ENCODE results near the gene MCM3AP.
"Not testable (repeated sequence)": the region's sequence is repeated elsewhere in the genome, so short reads cannot be mapped to it uniquely, and the experiment has no call there.

MCM3AP gene

GRCh38 chr21:46203203-46203600, 82.2 kb downstream of the MCM3AP start:
- Histone ChIP-seq H3K9ac (ENCODE audit: insufficient read length, low read depth) (no peak overlapping the region), H3K27me3 (ENCODE audit: insufficient read depth, insufficient read length) (no peaks in the 10 kb centered on the region), H3K9me3 (ENCODE audit: insufficient read depth, low read length) (peaks cover 4% of the 10 kb centered on the region; the same call in 1 of the 2 replicates), H3K4me1 (ENCODE audit: insufficient read depth, insufficient read length) (peaks cover 2% of the 10 kb centered on the region), H3K36me3 (ENCODE audit: insufficient read depth, insufficient read length, low read length) (peaks cover 84% of the 10 kb centered on the region), H3K4me3 (ENCODE audit: insufficient read length, low read depth) (no peak overlapping the region)
- no peak for DNase-seq (ENCODE audit: low read depth, low spot score)
- TF ChIP-seq YY1 (IDR thresholded peaks at IDR 0.05; ENCODE audit: insufficient read depth, insufficient read length) (no peak), SUZ12 (IDR thresholded peaks at IDR 0.05; ENCODE audit: extremely low read depth, insufficient read depth, insufficient read length) (no peak), ZNF274 (IDR thresholded peaks at IDR 0.05; ENCODE audit: low read depth, low read length) (no peak)

GRCh38 chr21:46202592-46203202, 82.7 kb downstream of the MCM3AP start:
- no peak overlapping the region for H3K4me3 ChIP-seq (ENCODE audit: insufficient read length, low read depth)
- peaks cover 2% of the 10 kb centered on the region for H3K4me1 ChIP-seq (ENCODE audit: insufficient read depth, insufficient read length)
- no peak overlapping the region for H3K9ac ChIP-seq (ENCODE audit: insufficient read length, low read depth)
- peak; percentile 87 for DNase-seq (ENCODE audit: low read depth, low spot score)
- H3K9me3 ChIP-seq (ENCODE audit: insufficient read depth, low read length) = peaks cover 4% of the 10 kb centered on the region; the same call in 1 of the 2 replicates
- H3K27me3 ChIP-seq (ENCODE audit: insufficient read depth, insufficient read length) = no peaks in the 10 kb centered on the region
- TF ChIP-seq SUZ12 (IDR thresholded peaks at IDR 0.05; ENCODE audit: extremely low read depth, insufficient read depth, insufficient read length) = no peak
- TF ChIP-seq YY1 (IDR thresholded peaks at IDR 0.05; ENCODE audit: insufficient read depth, insufficient read length) = no peak
- TF ChIP-seq ZNF274 (IDR thresholded peaks at IDR 0.05; ENCODE audit: low read depth, low read length) = no peak
- H3K36me3 ChIP-seq (ENCODE audit: insufficient read depth, insufficient read length, low read length) = peaks cover 84% of the 10 kb centered on the region

- DNase-seq (ENCODE audit: low read depth, low spot score); H3K4me3 ChIP-seq (ENCODE audit: insufficient read length, low read depth): not testable (repeated sequence)
- peaks cover 82% of the 10 kb centered on the region for H3K36me3 ChIP-seq (ENCODE audit: insufficient read depth, insufficient read length, low read length)
Measured at GRCh38 chr21:46200877-46201803, 84.3 kb downstream of the MCM3AP start.

GRCh38 chr21:46199436-46200373, 85.7 kb downstream of the MCM3AP start:
- Histone ChIP-seq H3K9me3 (ENCODE audit: insufficient read depth, low read length) (peaks cover 4% of the 10 kb centered on the region; the same call in 1 of the 2 replicates), H3K9ac (ENCODE audit: insufficient read length, low read depth) (no peak overlapping the region), H3K4me1 (ENCODE audit: insufficient read depth, insufficient read length) (peaks cover 5% of the 10 kb centered on the region), H3K27me3 (ENCODE audit: insufficient read depth, insufficient read length) (no peaks in the 10 kb centered on the region), H3K4me3 (ENCODE audit: insufficient read length, low read depth) (no peak overlapping the region), H3K36me3 (ENCODE audit: insufficient read depth, insufficient read length, low read length) (peaks cover 82% of the 10 kb centered on the region)
- TF ChIP-seq YY1 (IDR thresholded peaks at IDR 0.05; ENCODE audit: insufficient read depth, insufficient read length) = no peak
- no peak for DNase-seq (ENCODE audit: low read depth, low spot score)

More at GRCh38 chr21:46200877-46201803, 84.3 kb downstream of the MCM3AP start:
- not testable (repeated sequence) for H3K9me3 ChIP-seq (ENCODE audit: insufficient read depth, low read length); H3K27me3 ChIP-seq (ENCODE audit: insufficient read depth, insufficient read length); H3K4me1 ChIP-seq (ENCODE audit: insufficient read depth, insufficient read length); H3K9ac ChIP-seq (ENCODE audit: insufficient read length, low read depth)

- Histone ChIP-seq H3K9ac (ENCODE audit: insufficient read length, low read depth) (no peak overlapping the region), H3K4me1 (ENCODE audit: insufficient read depth, insufficient read length) (peaks cover 7% of the 10 kb centered on the region), H3K36me3 (ENCODE audit: insufficient read depth, insufficient read length, low read length) (peaks cover 89% of the 10 kb centered on the region), H3K9me3 (ENCODE audit: insufficient read depth, low read length) (peaks cover 4% of the 10 kb centered on the region; the same call in 1 of the 2 replicates), H3K4me3 (ENCODE audit: insufficient read length, low read depth) (no peak overlapping the region), H3K27me3 (ENCODE audit: insufficient read depth, insufficient read length) (no peaks in the 10 kb centered on the region)
- no peak for TF ChIP-seq YY1 (IDR thresholded peaks at IDR 0.05; ENCODE audit: insufficient read depth, insufficient read length)
- TF ChIP-seq ZNF274 (IDR thresholded peaks at IDR 0.05; ENCODE audit: low read depth, low read length) = no peak
- no peak for TF ChIP-seq SUZ12 (IDR thresholded peaks at IDR 0.05; ENCODE audit: extremely low read depth, insufficient read depth, insufficient read length)
- DNase-seq (ENCODE audit: low read depth, low spot score) = no peak
Measured at GRCh38 chr21:46196733-46197132, 88.7 kb downstream of the MCM3AP start.

GRCh38 chr21:46195595-46196195, 89.7 kb downstream of the MCM3AP start:
- no peaks in the 10 kb centered on the region for H3K27me3 ChIP-seq (ENCODE audit: insufficient read depth, insufficient read length)
- H3K36me3 ChIP-seq (ENCODE audit: insufficient read depth, insufficient read length, low read length) = peaks cover 93% of the 10 kb centered on the region
- no peak overlapping the region for H3K4me3 ChIP-seq (ENCODE audit: insufficient read length, low read depth)

More at GRCh38 chr21:46195595-46196195, 89.7 kb downstream of the MCM3AP start:
- Histone ChIP-seq H3K9me3 (ENCODE audit: insufficient read depth, low read length) (peaks cover 4% of the 10 kb centered on the region; the same call in 1 of the 2 replicates), H3K4me1 (ENCODE audit: insufficient read depth, insufficient read length) (peaks cover 16% of the 10 kb centered on the region), H3K9ac (ENCODE audit: insufficient read length, low read depth) (peak overlapping the region; percentile 53)
- TF ChIP-seq SUZ12 (IDR thresholded peaks at IDR 0.05; ENCODE audit: extremely low read depth, insufficient read depth, insufficient read length) = no peak
- TF ChIP-seq ZNF274 (IDR thresholded peaks at IDR 0.05; ENCODE audit: low read depth, low read length) = no peak
- TF ChIP-seq YY1 (IDR thresholded peaks at IDR 0.05; ENCODE audit: insufficient read depth, insufficient read length) = no peak
- DNase-seq (ENCODE audit: low read depth, low spot score) = no peak

Measured in NT2/D1 (cell line).